Fibroblast of gingiva (primary cell): ENCODE data around the gene SERTAD3.
"Not testable (repeated sequence)": the region's sequence is repeated elsewhere in the genome, so short reads cannot be mapped to it uniquely, and the experiment has no call there.

ENCODE experiments used
- DNase-seq: peaks from one replicate; pipeline ENCODE4 v3.0.0-alpha.2; 2011; ENCODE audit warnings: low read depth

The SERTAD3 gene

DNA sequence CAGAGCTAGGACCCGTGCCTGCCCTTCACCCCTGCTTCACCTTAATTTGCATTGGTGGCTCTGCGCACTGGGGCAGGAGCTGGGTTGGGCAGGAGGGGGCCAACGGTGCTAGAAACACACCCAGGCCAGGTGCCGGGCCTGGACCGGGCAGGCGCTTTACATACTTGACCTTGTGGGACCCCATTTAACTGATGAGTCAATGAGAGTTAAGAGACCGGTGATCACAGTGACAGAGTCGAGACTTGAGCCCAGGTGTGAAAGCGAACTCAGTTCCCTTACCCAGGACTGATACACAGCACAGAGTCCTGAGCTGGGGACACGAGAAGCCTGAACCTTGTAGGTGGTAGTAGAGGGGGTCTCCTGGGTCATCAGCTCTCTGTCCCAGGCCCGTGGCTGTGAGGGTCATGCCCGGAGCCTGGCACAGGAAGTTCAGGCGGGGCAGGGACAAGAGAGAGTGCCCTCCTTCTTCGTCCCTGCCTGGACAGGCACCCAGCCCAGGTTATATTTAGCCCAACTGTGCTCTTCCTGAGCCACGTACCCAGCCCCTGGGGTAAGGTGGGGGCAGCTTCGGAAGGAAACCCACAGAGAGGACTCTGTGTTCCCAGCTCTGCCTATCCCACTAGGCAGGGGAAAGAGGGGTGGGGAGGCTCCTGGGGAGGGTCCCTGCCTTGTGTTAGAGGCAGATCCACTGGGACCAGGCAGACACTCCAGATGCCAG lies 32.9 kb downstream of the SERTAD3 start:
- DNase-seq, result no peak

DNA sequence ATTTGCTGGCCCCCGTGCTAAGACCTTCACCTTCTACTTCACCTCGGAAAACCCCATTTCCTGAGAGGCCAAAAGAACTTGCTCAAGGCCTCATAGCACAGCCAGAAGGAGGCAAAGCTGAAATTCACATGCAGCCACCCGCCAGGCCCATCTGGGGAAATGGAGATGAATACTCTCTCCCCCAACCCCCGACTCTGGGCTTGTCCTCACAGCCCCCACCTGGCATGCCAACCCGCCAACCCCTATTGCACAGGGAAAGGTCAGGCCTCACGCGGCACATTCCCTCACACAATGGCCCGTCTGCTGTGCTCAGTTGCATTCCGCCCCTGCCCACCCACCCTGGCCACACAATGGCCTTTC lies 34.1 kb downstream of the SERTAD3 start:
- DNase-seq, result no peak

DNA sequence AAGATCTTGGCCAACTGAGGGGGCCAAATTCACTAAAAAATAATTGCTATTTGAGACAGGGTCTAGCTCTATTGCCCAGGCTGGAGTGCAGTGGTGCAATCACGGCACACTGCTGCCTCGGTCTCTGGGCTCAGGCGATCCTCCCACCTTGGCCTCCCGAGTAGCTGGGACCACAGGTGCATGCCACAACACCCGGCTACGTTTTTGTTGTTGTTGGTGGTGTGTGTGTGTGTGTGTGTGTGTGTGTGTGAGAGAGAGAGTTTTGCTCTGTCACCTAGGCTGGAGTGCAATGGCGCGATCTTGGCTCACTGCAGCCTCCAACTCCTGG lies 35.6 kb downstream of the SERTAD3 start:
- DNase-seq, result not testable (repeated sequence)

- no peak for DNase-seq
Measured at GRCh38 chr19:40407714-40408597, 36.2 kb downstream of the SERTAD3 start.

DNA sequence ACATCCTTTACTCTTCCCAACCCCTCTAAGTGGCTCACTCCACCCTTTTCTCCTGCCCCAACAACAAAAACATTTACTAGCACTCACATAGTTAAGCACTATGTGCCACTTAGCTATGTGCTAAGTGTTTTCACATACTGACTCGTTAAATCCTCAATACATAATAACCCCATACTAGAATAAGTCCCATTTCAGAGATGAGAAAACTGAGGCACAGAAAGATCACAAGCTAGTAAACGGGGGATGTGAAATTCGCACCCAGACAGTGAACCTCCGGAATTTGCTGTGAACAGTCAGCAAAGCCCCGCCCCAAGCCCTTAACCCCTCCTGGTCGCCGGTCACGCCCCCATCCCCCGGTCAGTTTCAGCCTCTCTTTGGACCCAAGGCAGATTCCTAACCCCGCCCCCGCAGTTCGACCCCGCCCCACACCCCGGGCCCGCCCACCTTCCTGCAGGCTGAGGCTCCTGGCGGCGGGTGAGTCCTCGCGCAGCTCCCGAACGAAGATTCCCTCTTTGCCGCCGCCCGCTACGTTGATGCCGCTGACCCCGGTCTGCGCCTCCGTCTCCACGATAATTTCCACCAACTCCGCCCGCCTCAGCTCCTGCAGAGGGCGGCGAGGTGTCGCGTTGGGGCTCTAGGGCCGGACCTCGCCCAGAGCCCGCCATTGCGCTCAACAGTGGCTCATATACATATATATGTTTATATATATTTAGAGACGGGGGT lies 40.7 kb downstream of the SERTAD3 start:
- peak; percentile 82 for DNase-seq

- DNase-seq, result no peak
Measured at GRCh38 chr19:40400559-40400958, 43.6 kb downstream of the SERTAD3 start.

DNA sequence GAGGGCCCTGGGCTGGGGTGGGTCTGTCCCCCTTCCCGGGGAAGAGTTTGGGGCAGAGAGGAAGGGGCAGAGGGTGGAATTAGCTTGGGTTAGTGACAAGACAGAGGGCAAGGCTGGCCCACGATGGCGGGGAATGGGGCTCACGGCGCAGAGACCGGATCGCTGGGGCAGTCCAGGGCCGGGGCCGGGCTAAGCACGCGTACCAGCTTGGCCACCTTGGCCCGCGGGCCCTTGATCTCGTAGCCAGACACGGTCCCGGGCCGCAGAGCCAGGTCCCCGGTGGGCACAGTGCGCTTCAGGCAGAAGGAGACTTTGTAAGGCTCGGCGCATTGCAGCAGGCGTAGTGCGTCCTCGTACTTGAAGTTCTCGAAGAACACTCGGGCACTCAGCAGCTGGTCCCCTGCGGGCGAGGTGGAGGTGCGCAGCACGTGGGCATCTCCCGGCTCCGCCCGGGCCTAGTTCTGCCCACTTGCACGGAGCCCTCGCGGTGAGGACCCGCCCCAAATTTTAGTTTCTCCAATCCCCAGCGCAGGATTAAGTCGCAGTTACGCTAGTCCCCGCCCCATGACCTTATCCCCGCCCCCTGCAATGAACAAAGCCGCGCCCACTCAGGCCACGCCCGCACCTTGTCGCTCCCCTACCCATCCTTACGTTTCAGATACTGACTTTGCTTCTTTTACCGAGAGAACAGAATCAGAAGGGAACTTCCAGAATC lies 45.6 kb downstream of the SERTAD3 start:
- DNase-seq, result no peak

DNA sequence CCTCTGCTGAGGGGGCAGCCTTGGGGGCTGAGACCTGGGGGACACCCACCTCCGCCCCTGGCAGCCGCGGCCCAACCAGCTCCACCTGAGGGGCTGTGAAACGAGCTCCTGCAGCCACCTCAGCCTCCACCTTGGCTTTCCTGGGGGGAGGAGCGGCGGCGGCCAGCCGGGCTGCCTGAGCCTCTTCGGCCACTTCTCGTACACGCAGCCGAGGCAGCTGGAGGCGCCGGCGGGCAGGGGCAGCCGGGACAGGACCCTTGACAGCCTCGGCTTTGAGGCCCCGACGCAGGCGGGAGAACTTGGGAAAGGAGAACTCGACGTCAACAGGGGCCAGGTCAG lies 46.6 kb downstream of the SERTAD3 start:
- no peak for DNase-seq

DNA sequence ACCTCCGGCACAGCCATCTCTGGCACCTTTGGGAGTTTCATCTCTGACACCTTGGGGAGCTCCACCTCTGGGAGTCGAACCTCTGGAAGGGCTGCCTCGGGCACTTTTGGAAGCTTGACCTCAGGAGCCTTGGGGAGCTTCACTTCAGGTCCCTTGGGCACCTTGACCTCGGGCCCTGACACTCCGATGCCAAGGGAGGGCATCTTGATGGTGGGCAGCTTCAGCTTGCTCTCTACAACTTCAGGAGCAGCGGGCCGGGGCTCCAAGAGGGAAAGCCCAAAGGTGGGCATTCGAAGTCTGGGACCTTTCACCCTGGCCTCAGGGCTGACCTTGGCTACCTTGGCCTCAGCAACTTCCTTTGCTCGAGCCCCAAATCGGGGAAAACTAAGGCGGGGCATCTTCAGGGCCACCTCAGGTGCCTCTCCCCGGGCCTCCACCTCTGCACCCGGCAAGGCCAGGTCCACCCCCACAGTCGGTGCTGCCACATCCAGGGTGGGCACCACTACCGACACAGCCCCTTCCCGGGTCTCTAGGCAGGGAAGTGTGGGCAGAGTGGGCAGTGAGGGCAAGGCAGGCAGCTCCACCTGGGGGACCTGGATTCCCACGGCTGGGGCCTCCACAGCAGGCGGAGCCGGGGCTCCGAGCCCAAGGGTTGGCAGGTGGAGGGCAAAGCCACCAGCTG lies 47.1 kb downstream of the SERTAD3 start:
- no peak for DNase-seq

GRCh38 chr19:40395956-40396355 lies 48.2 kb downstream of the SERTAD3 start:
- DNase-seq, result no peak

GRCh38 chr19:40394816-40395210 lies 49.3 kb downstream of the SERTAD3 start:
- DNase-seq, result no peak

DNA sequence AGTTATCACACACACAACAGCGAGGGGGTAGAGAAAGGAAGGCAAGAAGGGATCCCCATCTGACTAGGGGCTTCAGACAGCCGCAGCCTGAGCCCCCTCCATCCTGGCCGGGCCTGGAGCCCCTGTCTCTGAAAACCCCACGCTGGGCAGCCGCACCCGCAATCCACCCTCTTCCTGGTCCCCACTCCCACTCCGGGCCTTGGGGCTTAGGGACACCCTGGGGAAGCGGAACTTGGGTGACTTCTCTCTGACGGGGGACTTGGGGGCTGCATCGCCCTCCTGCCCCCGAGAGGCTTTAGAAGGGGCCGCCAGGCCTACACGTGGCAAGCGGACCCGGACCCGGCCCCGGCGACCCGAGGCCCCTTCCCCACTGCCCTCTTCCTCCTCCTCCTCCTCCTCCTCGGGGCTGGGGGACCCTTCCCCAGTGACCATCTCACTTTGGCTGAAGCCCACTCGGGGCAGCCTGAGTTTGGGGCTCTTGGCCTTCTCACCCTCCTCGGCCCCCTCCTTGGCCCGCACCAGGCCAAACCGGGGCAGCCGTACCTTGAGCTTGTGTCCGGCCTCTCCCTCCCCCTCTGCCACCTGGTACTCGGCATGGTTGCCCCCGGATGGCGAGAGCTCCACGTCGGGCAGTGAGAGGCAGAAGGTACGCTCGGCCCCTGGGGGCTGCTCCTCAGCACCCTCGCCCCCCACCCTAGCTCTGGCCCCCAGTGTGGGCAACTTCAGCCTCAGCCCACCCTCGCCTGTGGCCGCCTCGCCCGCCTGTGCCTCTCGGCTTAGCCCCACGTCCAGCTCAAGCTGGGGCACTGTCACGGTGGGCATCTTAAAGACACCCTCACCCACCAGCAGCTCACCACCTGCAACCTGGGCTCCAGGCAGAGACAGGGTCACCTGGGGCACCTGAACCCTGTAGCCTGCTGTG lies 50.0 kb downstream of the SERTAD3 start:
- no peak for DNase-seq

GRCh38 chr19:40392894-40393517 lies 51.1 kb downstream of the SERTAD3 start:
- no peak for DNase-seq

DNA sequence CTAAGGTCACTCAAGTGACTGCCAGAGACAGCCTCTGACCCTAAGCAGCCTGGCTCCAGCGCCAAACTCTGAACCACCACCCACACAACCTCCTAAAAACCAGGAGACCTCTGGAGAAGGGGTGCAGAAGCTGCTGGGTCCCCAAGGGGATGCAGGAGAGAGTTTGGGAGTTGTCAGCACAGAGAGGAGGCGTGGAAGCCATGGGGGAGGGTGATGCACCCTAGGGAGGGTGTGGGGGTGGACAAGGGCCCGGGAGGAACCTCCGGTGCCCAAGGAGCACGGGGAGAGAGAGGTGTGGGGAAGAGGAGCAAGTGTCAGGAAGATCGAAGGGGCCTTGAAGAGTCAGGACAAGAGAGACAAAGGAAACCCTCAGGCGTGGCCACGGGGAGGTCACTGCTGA lies 52.0 kb downstream of the SERTAD3 start:
- no peak for DNase-seq
